ENCODE data around the gene TICAM1.

The TICAM1 gene

DNA sequence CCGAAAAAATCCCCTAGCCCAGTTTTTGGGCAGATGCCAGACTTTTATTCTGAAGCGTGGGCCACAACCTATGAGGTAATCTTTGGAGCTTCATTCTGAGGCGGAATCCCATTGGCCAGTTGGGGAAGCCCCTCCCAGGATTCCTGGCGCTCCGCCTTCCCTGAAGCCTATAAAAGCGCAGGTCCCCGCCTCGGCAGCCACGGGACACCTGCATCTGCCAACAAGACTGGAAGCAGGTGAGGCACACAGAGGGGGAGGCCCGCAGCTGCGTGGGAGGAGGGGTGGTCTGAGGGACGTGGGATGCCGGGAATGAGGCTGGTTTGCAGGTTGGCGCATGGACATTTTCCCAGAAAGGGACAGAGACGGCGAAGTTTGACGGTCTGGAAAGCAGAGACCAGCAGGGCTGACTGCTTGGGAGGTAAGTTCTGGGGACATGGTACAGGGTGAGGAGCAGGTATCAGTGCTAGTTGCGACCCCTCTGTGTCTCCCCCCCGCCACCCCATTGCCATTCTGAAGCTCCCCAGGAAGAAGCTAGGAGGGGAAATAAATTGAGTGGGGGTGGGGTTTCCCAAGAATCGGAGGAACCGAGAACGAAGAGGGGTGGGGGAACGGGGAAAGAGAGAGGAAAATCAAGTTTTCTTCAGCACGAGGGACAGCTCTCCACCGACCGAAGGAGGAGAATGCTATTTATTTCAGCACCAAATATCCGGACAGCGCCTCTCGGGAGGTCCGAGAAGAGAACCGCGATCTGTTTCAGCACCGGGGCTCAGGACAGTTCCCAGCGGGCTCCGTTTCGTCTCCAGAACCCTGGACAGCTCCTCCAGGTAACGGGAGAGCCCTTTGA is 62.4 kb downstream of the TICAM1 start:
- peak; percentile 56 for DNase-seq
